NCI-H1417 (cell line): ENCODE results near the gene ATRN.

Source experiments
- DNase-seq, 3 experiments: peaks; one replicate each; lab custom pipeline; 2025; lab: John Stamatoyannopoulos, UW

Gene ATRN

GRCh38 chr20:3658019-3658715 lies 187.3 kb downstream of the ATRN start:
- DNase-seq = no peak

GRCh38 chr20:3658716-3659491 lies 188.1 kb downstream of the ATRN start:
- no peak for DNase-seq

- DNase-seq = no peak
Observed at GRCh38 chr20:3659492-3660261, 188.9 kb downstream of the ATRN start.

DNA sequence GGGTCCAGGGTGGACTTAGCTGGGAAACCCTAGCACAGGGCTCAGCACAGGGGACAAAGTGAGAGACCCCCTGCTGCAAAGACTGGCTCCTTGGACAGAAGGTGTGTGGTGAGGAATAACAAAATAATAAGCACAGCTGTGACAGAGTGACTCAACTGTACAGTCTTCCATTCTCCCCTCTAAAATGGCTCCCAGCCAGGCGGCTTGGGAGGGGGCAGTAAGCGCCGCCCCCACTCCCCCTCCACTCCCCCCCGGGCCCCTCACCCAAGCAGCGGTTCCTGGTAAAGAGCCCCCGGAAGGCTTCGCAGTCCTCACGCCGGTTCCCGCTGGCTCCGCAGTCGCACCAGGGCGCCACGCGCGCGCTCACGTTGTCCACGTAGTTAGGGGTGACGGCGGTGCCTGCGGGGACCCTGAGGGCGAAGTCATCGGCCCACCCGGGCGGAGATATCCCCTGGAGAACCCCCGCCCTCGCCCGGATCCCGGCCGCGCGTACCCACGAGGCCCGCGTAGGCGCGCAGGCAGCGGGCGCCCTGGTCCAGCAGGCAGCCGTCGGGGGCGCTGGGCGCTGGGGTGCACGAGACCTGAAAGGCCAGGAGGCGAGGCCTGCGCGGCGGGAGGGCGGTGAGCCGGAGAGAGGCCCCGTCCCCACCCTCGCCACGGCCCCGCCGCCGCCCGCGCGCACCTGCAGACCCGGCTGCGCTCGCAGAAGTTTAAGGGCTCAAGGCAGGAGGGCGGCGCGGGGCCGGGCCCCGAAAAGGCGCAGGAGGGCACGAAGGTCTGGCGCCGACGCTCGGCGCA lies 189.6 kb downstream of the ATRN start:
- no peak for DNase-seq

DNA sequence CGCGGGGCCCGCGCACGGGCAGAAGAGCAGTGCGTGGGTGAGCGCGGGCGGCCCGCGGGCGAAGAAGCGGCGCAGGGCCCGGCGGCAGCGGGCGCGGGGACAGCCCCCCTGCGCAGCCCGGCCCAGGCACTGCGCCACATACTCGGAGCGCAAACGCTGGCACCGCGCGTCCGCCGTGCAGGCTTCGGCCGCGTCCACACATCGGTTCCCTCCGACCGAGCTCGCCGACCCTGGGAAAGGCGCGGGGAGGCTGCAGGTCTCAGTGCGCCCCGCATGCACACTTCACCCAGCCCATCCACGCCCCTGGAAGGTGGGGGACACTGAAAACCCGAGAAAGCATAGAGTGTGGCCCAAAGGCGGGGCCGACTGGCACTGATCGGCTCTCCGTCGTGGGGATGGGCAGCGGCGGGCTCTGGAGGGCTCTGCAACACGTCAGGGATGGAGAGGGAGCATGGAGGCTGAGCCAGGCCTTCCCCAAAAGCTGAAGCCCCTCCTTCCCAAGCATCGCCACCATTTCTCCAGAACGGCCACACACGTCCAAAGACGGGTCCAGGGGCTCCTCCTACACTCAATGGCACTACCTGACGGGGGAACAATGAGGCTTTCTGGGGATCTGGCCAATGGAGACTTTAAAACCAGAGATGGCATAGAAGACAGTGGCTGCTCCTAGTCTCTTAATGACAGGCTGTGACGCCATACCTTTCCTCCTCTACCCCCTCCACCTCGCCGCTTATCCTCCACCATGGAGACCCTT lies 190.4 kb downstream of the ATRN start:
- no peak for DNase-seq

DNA sequence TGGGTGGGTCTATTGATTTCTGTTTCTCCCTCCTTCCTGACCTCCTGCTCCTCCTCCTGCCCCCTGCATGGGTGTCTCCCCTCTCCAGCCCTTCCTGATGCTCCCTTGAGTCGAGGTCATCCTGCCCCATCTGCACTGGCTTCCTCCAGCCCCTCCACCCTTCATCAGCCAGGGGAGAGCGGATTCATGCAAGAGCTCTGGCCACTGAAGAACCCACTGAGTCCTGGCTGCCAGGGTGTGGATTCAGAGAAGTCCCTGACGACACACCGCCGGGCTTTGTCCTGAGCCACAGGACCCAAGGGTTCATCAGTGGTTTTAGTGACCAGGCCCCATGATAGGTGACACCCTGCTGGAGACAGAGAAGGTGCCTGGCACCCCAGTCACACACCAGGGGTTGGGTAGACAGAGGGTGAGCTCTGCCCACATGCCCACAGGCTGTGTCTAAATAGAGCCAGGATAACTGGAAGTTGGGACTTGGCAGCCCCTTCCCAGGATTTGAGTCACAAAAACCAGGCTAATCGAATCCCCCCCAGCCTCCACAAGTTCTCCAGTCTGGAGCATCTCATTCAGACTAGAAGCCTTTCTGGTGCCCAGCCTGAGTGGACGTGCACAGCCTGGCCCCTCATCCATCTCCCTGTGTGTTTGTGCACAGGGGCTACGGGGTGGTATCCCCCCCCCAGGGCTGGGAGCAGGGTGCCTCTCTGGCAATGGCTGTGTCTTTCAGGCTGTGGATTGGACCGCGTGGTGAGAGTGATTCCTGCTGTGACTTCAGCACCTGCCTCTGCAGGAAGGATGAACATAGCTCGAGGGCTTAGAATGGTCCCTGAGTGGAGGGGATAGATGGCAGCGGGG lies 191.2 kb downstream of the ATRN start:
- DNase-seq = peak; percentile 25 to 52 (median 51)

DNA sequence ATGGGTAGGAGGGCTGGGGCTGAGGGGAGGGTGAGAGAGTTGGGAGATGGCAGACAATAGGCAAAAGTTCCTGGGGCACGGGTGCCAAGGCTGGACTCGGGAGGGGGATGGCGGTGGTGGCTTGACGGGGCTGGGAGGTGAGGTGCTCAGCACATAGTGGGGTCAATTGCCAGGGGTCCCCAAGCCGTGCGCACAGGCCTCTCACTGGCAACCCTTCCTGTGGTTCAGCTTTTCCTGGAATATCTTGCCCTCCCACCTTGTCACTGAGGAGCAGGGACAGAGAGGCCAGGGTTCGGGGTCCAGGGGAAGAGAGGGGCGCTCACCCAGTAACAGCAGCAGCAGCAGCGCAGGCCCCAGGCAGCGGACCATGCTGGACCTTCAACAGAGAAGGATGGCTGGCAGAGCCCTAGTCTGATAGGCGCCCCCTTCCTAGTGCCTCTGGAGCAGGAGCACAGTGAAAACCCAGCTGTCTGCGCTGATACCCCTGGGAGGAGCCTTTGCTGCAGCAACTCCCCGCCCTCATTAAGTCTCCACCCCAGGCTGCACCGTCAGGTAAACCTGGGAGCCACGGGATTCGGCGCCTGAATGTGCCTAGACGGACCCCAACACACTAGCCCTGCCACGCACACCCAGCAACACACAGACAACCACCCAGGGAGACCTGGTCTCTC lies 192.3 kb downstream of the ATRN start, which contains the start of gene GFRA4:
Gene GFRA4 (minus strand): TSS at position 369 of the 671 bp plus-strand sequence. CDS start 0 bp downstream, at position 369.
- DNase-seq = peak in 1 of 3 experiments; percentile 82

DNA sequence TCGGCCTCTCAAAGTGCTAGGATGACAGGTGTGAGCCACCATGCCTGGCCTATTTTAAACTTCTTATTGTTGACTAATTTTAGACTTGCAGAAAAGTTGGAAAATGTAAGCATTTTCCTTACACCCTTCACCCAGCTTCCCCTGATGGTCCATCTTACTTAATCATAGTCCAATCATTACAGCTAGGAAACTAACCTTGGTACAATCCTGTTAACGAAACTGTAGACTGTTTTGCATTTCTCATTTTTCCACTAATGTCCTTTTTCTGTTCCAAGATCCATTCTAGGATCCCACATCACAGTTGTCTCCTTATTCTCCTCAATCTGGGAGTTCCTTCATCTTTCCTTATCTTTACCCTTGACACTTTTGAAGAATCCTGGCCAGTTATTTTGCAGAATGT lies 193.0 kb downstream of the ATRN start:
- no peak for DNase-seq

DNA sequence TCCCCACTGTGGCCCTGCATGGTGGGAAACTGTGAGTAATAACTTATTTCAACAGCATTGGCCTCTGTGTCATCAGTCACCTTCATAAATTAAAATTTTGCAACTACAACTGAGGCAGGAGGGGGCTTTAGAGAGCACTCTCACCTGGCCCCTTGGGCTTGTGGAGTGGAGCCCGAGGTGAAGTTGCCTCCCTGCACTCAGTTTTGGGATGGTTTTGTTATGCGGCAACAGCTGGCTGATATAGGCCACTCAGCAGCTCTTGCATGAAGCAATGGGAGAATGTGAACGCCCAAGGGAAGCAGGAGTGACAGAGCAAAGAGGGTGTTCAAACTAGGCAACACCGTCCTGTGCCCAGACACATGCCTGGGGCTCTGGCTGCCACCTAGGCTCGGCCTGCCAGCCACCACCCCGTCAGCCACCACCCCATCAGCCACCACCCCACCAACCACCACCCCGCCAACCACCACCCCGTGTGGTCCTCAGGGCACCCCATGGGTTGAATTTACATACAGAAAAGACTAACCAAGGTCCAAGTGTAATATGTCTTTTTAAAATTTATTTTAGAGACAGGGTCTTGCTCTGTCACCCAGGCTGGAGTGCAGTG lies 196.7 kb downstream of the ATRN start:
- no peak for DNase-seq

DNA sequence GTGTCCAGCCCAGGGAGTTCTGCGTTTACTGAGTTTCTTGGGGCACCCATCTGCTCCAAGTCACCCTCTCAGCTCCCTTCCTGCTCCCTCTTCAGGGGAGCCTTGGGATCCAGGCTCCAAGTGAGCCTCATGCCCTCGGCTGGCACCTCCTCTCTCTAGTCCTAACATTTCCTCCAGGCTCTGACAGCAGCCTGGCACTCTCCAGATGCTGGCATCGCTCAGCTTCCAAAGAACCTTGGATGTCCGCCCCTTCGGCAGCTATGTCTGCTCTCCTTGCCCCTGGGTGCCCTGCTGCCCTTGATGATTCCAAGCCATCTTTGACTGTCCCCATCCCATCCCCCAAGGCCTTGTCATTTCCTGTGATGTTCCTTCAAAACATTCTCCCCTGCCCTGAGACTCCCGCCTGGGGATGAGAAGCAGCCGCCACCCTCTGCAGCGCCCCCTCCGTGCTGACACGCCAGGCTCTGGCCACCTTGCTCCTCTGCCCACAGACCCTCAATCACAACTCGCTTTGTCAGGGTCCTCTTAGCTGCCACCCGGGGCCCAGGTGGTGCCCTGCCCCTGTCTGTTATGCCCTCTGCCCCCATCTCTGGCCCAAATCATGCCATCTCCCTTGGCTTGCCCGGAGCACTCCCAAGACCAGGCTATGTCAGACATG lies 199.0 kb downstream of the ATRN start:
- DNase-seq = no peak

- DNase-seq = no peak
Observed at GRCh38 chr20:3670511-3670910, 199.7 kb downstream of the ATRN start.

GRCh38 chr20:3670945-3671344 lies 200.1 kb downstream of the ATRN start:
- DNase-seq = no peak

DNA sequence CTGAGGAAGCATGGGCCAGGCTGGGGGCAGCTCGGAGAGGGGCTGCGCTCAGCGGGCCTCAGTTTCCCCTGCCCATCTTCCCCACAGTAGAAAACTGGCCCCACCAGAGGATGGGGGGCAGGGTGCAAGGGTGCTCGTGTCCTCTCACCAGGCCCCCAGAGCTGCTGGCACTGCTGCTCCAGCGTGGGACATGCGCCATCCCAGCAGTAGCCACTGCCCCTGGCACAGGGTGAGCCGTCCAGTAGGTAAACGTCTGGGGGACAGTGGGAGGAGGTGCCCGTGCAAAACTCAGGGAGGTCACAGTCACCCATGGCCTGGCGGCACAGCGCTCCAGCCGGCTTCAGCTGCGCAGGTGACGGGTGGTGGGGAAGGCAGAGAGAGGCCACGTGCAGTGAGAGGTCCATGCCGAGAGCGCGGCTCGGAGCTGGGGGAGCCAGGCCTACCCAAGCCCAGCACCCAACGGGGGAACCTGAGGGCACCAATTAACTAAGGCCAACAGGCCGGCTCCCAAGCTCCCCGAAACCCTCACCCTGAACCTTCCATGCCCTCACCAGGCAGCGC lies 201.2 kb downstream of the ATRN start:
- DNase-seq = no peak

DNA sequence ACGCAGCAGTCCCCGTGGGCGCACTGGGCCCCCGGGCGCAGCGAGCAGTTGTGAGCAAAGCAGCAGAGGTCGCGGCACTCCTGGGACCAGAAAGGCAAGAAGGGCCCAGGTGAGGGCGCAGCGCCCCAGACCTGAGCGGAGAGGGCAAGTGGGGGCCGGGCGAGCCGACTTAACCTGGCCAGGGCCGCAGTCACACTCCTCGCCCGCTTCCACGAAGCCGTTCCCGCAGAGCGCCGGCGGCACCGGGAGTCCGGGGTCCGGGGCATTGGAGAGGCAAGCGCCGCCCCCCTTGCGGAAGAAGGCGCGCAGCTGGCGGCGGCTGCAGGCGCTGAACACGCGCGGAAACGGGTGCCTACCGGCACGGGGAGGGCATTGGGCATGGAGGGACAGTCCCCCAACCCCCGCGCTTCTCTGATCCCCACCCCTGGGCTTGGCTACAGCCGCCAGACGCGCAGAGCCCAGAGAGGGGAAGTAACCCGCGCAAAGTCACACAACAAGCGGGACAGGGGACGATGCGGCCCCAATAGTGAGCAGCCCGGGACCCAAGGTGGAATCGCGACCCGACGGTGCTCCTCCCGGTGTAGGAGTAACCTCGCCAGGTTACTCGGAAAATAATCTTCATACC lies 201.8 kb downstream of the ATRN start:
- DNase-seq = no peak

DNA sequence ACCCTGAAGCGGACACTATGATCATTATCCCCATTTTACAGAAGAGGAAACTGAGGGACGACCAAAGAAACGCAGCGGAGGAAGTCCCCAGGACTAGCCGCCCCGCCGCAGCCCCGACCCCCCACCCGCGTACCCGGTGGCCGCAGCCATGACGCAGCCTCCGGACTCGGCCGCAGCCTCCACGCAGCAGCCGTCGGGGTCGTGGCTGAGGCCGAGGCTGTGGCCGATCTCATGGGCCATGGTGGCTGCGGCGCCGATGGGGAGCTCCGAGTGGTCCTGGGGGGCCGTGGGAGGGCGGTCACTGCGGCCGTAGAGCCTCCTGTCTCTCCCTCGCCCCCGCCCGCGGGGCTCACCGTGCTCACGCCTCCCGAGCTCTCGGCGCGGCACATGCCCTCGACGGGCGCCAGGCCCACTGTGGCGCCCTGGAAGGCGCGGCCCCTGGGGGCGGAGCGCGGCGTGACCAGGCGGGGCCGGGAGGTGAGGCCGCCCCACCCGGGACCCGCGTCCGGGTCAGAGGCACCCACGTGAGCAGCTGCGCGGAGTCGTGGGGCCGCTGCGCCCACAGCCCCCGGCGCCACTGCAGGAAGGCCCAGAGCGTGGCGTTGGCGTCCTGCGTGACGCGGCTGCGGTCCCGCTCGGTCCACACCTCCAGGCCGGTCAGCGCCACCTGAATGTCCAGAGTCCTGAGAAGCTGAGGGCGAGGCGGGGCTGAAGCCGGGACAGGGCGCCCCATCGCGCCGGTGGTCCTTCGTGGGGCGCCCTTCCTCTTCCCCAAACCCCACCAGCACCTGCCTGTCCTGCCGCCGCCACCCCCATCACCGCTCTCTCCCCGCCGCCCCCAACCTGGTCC lies 202.6 kb downstream of the ATRN start:
- DNase-seq = no peak

GRCh38 chr20:3674447-3674846 lies 203.6 kb downstream of the ATRN start:
- no peak for DNase-seq
